ENCODE results near the gene RPS6KA2. TPM values are rescaled to one million over a fixed set of nuclear protein-coding genes. Genes with fewer than 3 reads are reported as not detected.

The RPS6KA2 gene
- total and polyA plus RNA-seq, 2 donors (not counting 3 experiments of a cell fraction or from before 2014, with no cell fraction given), result 54.5 to 75.8 TPM

DNA sequence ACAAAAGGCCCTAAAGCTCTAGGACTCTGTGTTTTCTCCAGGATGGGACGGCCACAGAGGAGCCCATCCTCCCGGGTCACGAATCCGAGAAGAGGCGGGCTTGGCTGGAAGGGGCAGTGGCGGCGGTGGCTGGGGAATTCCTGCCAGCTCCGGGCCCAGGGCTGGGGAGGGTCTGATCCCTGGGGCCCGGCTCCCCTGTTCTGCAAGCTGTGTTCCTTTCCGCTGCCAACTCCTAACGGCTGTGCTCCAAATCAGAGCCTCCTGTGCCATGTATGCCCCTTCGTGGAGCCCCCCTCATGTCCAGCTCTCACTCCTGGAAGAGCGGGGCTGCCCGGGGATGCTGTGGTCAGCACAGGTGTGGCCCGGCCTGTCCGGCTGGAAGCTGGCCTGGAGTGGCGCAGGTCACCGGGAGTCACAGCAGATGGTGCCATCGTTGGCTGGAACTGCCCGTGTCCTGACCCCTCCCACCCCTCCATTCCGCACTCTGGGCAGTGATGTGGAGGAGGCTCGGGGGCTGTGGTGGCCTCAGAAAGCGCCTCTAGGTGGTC lies 156.1 kb downstream of the RPS6KA2 start:
- DNase-seq (ENCODE audit: low read depth, low spot score) (no peak), FAIRE-seq (no peak)
- Histone ChIP-seq H3K9me3 (replicated peaks; ENCODE audit: control insufficient read depth, insufficient read depth, low read length) (no peaks in the 10 kb centered on the region), H3K4me2 (ENCODE audit: insufficient read depth, low read length) (no peak overlapping the region), H3K79me2 (ENCODE audit: control insufficient read depth, insufficient read depth, low read length) (no peaks in the 10 kb centered on the region), H4K20me1 (replicated peaks; ENCODE audit: control insufficient read depth, extremely low read depth, insufficient read depth, low read length) (no peaks in the 10 kb centered on the region), H3K27ac (ENCODE audit: insufficient read depth, low read depth, low read length) (no peak overlapping the region), H3K4me1 (ENCODE audit: control insufficient read depth, extremely low read depth, insufficient read depth, low read length) (peaks cover 4% of the 10 kb centered on the region), H3K9ac (replicated peaks; ENCODE audit: extremely low read depth, insufficient read depth, low read length) (no peak overlapping the region), H2AFZ (ENCODE audit: low read depth, low read length) (no peak overlapping the region), H3K9me1 (replicated peaks; ENCODE audit: control insufficient read depth, extremely low read depth, insufficient read depth, low read length) (no peaks in the 10 kb centered on the region), H3K36me3 (ENCODE audit: control insufficient read depth in 2 of 2, extremely low read depth in 1 of 2, insufficient read depth in 2 of 2, low read length in 2 of 2) (peaks cover 0 to 15% of the 10 kb centered on the region in 2 experiments), H3K27me3 (ENCODE audit: control insufficient read depth in 2 of 2, insufficient read depth in 2 of 2, low read length in 2 of 2) (no peaks in the 10 kb centered on the region), H3K4me3 (replicated peaks in 1 of 3; ENCODE audit: insufficient read depth in 1 of 3, low read depth in 1 of 3, low read length in 3 of 3) (no peak overlapping the region)
- ChIA-PET CTCF (no interaction called here), POLR2A (no interaction called here)
- dilution Hi-C loops (cut with MboI; ENCODE audit: extremely low pct_ligation_motif_present, low sequenced_read_pairs), result no loop called here
- no TSS peak for BruUV-seq (replicated peaks)
- TF ChIP-seq EZH2 (IDR thresholded peaks at IDR 0.05; ENCODE audit: borderline replicate concordance, low read depth, low read length, severe bottlenecking), result no peak
- TF ChIP-seq JUN (IDR thresholded peaks at IDR 0.05; ENCODE audit: borderline replicate concordance, insufficient read depth, insufficient read length, low read depth), result no peak
- TF ChIP-seq FOS (IDR thresholded peaks at IDR 0.05; ENCODE audit: borderline replicate concordance, insufficient read depth, low read length), result no peak
- TF ChIP-seq MYC (IDR thresholded peaks at IDR 0.05; ENCODE audit: low read depth, low read length), result no peak
- TF ChIP-seq, protein P1, sequence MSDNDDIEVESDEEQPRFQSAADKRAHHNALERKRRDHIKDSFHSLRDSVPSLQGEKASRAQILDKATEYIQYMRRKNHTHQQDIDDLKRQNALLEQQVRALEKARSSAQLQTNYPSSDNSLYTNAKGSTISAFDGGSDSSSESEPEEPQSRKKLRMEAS (IDR thresholded peaks at IDR 0.05; ENCODE audit: insufficient read depth, insufficient read length), result no peak
- TF ChIP-seq POLR2A (IDR thresholded peaks at IDR 0.05; ENCODE audit: low read depth, low read length), result no peak
- no peak for TF ChIP-seq CTCF (IDR thresholded peaks at IDR 0.05; ENCODE audit: extremely low read depth in 1 of 2, insufficient read depth in 1 of 2, low read depth in 1 of 2, low read length in 2 of 2)
- TF ChIP-seq POLR2AphosphoS5 (IDR thresholded peaks at IDR 0.05; ENCODE audit: insufficient read depth, low read depth, low read length), result no peak
- TF ChIP-seq GATA2 (IDR thresholded peaks at IDR 0.05; ENCODE audit: insufficient read depth, insufficient read length, low read depth, low read length), result no peak
- intact Hi-C loops (cut with micrococcal nuclease), result no loop called here

Measured in endothelial cell of umbilical vein (primary cell).